Measurements from ENCODE around the gene PIP4K2A.

The PIP4K2A gene

DNA sequence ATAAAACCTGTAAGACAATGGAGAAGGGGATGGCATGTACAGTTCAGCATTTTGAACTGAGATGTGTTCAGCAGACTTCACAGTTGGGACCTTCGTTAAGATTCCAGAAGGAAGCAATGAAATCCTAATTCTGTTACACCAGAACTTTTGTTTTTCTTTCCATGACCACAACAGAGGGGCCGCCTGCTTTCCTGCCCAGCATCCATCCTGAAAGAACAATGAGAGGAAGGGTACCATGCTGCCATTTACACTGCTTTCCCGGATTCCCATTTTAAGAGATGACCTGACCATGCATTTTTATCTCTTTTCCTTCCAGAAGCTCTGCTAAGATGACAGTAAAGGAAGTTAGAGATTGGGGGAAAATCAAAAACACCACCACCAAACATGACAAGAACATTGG is 92.7 kb downstream of the PIP4K2A start:
- H3K36me3 ChIP-seq (replicated peaks; ENCODE audit: low read depth, low read length): no peaks in the 10 kb centered on the region
- H3K4me1 ChIP-seq (ENCODE audit: low read length): peaks cover 19% of the 10 kb centered on the region
- peaks cover 13% of the 10 kb centered on the region; the same call in 1 of the 2 replicates for H4K20me1 ChIP-seq (ENCODE audit: insufficient read depth, low read length)
- TF ChIP-seq, protein P1, sequence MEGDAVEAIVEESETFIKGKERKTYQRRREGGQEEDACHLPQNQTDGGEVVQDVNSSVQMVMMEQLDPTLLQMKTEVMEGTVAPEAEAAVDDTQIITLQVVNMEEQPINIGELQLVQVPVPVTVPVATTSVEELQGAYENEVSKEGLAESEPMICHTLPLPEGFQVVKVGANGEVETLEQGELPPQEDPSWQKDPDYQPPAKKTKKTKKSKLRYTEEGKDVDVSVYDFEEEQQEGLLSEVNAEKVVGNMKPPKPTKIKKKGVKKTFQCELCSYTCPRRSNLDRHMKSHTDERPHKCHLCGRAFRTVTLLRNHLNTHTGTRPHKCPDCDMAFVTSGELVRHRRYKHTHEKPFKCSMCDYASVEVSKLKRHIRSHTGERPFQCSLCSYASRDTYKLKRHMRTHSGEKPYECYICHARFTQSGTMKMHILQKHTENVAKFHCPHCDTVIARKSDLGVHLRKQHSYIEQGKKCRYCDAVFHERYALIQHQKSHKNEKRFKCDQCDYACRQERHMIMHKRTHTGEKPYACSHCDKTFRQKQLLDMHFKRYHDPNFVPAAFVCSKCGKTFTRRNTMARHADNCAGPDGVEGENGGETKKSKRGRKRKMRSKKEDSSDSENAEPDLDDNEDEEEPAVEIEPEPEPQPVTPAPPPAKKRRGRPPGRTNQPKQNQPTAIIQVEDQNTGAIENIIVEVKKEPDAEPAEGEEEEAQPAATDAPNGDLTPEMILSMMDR (IDR thresholded peaks at IDR 0.05; ENCODE audit: low read depth, low read length): no peak
- TF ChIP-seq EZH2phosphoT487 (IDR thresholded peaks at IDR 0.05; ENCODE audit: low read depth): no peak
- H3K79me2 ChIP-seq (ENCODE audit: low read length): peaks cover 54% of the 10 kb centered on the region
- no peak overlapping the region for H3K9ac ChIP-seq (ENCODE audit: low read length)
- H2AFZ ChIP-seq (ENCODE audit: low read depth, low read length): no peak overlapping the region
- H3K27me3 ChIP-seq (ENCODE audit: low read depth, low read length): no peaks in the 10 kb centered on the region
- H3K4me2 ChIP-seq (ENCODE audit: low read length): no peak overlapping the region
- no peak overlapping the region for H3K27ac ChIP-seq (ENCODE audit: low read length)
- H3K9me3 ChIP-seq (ENCODE audit: insufficient read depth, low read length): no peaks in the 10 kb centered on the region
- no peak overlapping the region for H3K4me3 ChIP-seq (ENCODE audit: low read length)

DNA sequence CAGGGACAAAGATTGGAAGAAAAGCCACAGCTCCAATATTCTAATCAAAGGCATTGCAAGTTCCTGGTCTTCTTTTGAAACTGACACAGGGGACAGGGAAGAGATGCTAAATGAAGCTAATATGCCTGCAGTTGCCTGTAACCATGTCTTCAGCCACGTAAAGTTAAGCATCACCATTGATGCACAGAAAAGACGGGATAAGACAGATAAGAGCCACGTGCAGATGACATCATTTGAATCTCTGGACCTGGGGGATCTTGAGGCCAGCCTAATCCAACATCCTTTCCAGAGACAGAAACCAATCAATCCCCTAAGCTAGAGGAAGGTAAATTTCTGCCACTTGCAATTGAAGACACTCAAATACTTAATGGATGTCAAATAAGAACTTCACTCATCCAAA is 93.4 kb downstream of the PIP4K2A start:
- Histone ChIP-seq H3K79me2 (ENCODE audit: low read length) (peaks cover 53% of the 10 kb centered on the region), H3K27me3 (ENCODE audit: low read depth, low read length) (no peaks in the 10 kb centered on the region), H3K27ac (ENCODE audit: low read length) (no peak overlapping the region), H4K20me1 (ENCODE audit: insufficient read depth, low read length) (peaks cover 13% of the 10 kb centered on the region; the same call in 1 of the 2 replicates), H3K4me3 (ENCODE audit: low read length) (no peak overlapping the region), H3K9ac (ENCODE audit: low read length) (no peak overlapping the region), H3K36me3 (replicated peaks; ENCODE audit: low read depth, low read length) (no peaks in the 10 kb centered on the region), H3K4me1 (ENCODE audit: low read length) (peaks cover 25% of the 10 kb centered on the region), H3K4me2 (ENCODE audit: low read length) (no peak overlapping the region), H3K9me3 (ENCODE audit: insufficient read depth, low read length) (no peaks in the 10 kb centered on the region), H2AFZ (ENCODE audit: low read depth, low read length) (no peak overlapping the region)
- TF ChIP-seq, protein P1 (IDR thresholded peaks at IDR 0.05; ENCODE audit: low read depth, low read length): no peak
- no peak for TF ChIP-seq EZH2phosphoT487 (IDR thresholded peaks at IDR 0.05; ENCODE audit: low read depth)

DNA sequence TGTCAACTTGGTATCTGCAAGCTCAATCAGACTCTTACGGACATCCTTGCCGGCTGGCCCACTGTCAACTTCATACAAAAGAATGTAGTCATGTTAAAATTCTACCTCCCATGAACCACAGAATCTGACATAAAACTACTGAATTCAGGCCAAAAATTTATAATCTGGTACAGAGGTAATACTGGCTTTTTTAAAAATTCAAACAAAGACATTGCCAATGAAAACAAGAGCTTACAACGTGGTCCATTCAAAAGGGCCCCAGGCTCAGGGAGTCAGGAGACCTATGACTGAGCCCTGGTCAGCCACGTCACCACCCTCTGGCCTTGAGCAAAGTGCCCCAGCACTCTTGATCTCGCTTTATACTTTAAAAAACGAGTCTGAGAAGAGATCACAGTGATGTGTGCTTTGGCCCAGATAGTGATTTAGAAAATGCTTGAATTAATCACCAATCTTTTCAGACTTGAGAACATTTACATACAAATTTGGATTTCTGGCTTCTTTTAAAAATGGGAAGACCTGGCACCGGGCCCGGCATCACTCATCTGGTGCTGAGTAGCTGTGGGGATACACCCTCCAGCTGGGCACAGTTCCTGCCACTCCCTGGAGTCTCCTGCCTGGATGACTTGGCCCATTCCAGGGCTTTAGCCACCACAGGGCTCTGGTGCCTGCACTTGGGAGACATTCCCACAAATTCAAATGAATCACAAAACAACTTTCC is 94.1 kb downstream of the PIP4K2A start:
- Histone ChIP-seq H3K27me3 (ENCODE audit: low read depth, low read length) (no peaks in the 10 kb centered on the region), H3K4me3 (ENCODE audit: low read length) (no peak overlapping the region), H3K79me2 (ENCODE audit: low read length) (peaks cover 53% of the 10 kb centered on the region), H2AFZ (ENCODE audit: low read depth, low read length) (no peak overlapping the region), H3K4me2 (ENCODE audit: low read length) (no peak overlapping the region), H3K27ac (ENCODE audit: low read length) (no peak overlapping the region), H3K9ac (ENCODE audit: low read length) (no peak overlapping the region), H3K9me3 (ENCODE audit: insufficient read depth, low read length) (no peaks in the 10 kb centered on the region), H3K4me1 (ENCODE audit: low read length) (peaks cover 31% of the 10 kb centered on the region), H3K36me3 (replicated peaks; ENCODE audit: low read depth, low read length) (no peaks in the 10 kb centered on the region), H4K20me1 (ENCODE audit: insufficient read depth, low read length) (peaks cover 13% of the 10 kb centered on the region; the same call in 1 of the 2 replicates)
- TF ChIP-seq, protein P1 (IDR thresholded peaks at IDR 0.05; ENCODE audit: low read depth, low read length): no peak
- no peak for TF ChIP-seq EZH2phosphoT487 (IDR thresholded peaks at IDR 0.05; ENCODE audit: low read depth)

DNA sequence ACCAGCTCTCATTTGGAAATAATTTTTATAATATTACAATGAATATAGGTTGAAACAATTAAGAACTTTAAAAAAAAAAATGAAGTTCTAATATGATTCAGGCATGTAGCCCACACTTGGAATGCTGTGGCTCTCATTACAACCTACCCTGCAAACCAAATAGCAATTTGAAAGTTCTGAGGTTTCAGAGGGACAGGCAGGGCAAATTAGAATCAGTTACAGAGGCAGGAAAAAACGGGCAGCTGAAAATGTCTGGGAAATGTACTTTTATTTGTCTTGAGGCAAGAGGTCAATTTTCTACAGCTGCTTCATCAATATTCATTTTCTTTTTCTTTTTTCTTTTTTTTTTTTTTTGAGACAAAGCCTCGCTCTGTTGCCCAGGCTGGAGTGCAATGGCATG is 95.3 kb downstream of the PIP4K2A start:
- Histone ChIP-seq H3K4me3 (ENCODE audit: low read length) (no peak overlapping the region), H3K9me3 (ENCODE audit: insufficient read depth, low read length) (no peaks in the 10 kb centered on the region), H3K9ac (ENCODE audit: low read length) (no peak overlapping the region), H3K27ac (ENCODE audit: low read length) (no peak overlapping the region), H3K36me3 (replicated peaks; ENCODE audit: low read depth, low read length) (no peaks in the 10 kb centered on the region), H4K20me1 (ENCODE audit: insufficient read depth, low read length) (peaks cover 7% of the 10 kb centered on the region; the same call in 1 of the 2 replicates), H3K4me2 (ENCODE audit: low read length) (no peak overlapping the region), H3K4me1 (ENCODE audit: low read length) (peaks cover 36% of the 10 kb centered on the region), H3K27me3 (ENCODE audit: low read depth, low read length) (no peaks in the 10 kb centered on the region), H2AFZ (ENCODE audit: low read depth, low read length) (no peak overlapping the region), H3K79me2 (ENCODE audit: low read length) (peaks cover 58% of the 10 kb centered on the region)
- TF ChIP-seq, protein P1 (IDR thresholded peaks at IDR 0.05; ENCODE audit: low read depth, low read length): no peak
- TF ChIP-seq EZH2phosphoT487 (IDR thresholded peaks at IDR 0.05; ENCODE audit: low read depth): no peak
